SKM-1 (cell line): ENCODE results near the gene PTPRD.

ENCODE experiments used
- DNase-seq: peaks from one replicate; lab custom pipeline; 2025; ENCODE audit not compliant: unreplicated experiment; lab: John Stamatoyannopoulos, UW

The PTPRD gene

DNA sequence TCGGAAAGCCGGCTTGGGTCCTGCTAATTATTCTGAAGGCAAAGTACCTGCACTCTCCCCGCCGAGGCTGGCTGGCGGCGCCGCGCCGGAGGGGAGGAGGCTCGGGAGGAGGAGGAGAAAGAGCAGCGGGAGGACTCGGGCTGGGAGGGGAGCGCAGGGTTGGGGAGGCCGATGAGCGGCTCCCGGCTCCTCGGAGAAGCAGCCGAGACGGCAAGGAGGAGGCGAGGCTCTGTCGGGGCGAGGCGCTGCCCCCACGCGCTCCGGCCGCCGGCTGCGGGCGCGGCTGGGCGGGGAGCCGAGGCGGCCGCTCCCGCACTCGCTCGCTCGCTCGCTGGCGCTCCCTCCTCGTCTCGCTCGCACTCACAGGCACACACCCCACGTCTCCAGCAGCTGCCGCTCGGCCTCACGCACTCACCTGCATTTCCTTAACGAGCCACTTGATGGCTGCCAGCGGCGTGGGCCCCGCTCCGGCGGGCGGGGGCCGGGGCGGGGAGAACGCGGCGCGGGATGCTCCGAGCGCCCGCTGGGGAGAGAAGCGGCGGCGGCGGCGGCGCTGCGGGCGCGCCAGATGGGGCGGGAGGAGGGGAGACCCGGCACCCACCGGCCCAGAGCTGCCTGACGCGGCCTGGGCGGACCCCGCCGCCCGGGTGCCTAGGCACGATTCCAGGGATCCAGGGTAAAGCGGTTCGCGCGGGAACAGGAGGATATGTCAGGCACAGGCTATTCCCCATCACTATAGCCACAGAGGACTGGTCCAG lies at the start of gene PTPRD:
Gene PTPRD (minus strand): TSS at position 362 of the 758 bp plus-strand sequence.
- no peak for DNase-seq

DNA sequence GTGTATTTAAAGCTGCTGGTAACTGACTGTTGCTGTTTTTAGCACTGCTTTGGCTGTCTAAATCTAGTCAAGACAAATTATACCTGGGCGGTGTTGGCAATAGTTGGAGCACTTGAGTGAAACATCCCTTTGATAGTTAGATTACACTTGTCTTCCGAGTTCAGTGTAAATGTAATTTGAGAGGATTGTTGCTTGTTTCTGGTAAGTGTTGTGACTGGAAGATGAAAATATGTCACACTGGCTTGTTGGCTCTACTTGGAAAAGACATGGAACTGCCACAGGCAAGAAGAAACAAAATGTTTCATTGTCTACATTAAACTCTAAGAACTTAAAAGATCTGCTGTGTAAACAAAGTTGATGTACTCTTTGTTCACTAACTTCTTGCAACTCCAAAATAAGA lies 49.2 kb upstream of the PTPRD start:
- DNase-seq = no peak

DNA sequence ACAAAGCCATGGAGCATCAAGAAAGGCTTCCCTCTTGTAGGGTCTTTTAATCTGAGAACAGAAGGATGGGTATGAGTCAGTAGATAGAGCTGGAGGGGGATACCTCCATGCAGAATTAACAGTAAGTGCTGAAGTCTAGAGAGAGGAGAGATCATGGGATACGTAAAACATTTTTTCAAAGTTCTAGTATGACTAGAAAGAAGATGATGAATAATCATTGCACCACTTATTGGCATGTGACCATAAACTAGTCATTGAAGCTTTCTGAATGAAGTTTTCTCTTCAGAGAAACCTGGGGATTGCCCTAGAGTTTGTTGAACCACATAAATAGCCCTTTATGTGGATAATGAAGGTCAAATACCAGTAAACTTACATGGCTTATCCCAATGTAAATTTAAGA lies 48.6 kb upstream of the PTPRD start:
- DNase-seq = no peak

DNA sequence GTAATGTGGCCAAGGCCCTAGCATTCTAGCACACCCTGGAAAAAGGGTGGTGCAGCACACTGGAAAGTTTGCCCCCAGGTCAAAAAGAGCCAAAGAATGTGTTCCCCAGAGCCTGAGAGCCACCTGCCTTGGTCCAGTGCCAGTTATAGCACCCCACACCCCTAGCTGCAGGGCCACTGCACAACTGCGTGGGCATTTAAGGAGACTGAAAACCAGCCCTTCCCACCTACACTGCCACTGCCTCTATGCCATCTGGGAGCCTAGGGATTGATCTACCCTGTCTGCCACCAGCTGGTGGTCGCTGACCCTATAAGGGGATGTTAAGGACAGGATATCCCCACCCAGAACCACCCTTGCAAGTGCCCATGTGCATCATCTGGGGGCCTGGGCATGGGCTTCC lies 38.2 kb upstream of the PTPRD start:
- DNase-seq = no peak

DNA sequence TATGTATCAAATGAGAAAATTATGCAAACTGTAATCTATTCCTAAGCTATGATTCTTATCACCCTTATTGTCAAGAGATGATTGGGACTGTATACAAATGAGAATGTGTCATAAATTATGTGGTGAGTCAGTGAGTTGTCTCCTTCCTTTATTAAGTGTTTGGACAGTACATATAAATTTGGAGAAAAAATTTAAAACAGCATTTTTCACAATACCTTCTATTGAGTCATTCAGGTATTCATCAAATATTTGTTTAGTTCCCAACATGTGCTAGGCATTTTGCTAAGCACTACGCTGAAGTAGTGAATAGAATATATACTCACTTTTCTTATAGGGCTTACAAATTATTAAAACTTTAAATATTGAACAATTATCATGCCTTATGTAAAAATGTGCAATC lies 36.3 kb upstream of the PTPRD start:
- no peak for DNase-seq

DNA sequence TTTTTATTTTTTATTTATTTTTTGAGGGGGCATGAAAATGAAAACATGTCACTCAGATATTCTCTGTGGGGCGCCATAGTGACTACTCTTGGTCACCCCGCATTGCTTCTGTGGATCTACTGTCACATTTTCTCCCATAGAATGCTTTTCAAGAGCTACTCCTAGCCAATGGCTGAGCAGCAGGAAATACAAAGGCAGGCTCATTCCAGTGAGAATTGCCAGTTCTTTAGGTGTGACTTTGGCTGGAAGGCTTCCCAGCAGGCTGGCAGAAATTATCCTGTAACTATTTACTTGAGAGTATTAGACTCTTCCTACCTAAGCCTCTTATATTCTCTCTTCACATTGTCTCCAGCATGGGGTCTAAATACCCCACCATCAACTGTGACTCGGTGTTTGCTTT lies 21.0 kb upstream of the PTPRD start:
- DNase-seq = no peak

DNA sequence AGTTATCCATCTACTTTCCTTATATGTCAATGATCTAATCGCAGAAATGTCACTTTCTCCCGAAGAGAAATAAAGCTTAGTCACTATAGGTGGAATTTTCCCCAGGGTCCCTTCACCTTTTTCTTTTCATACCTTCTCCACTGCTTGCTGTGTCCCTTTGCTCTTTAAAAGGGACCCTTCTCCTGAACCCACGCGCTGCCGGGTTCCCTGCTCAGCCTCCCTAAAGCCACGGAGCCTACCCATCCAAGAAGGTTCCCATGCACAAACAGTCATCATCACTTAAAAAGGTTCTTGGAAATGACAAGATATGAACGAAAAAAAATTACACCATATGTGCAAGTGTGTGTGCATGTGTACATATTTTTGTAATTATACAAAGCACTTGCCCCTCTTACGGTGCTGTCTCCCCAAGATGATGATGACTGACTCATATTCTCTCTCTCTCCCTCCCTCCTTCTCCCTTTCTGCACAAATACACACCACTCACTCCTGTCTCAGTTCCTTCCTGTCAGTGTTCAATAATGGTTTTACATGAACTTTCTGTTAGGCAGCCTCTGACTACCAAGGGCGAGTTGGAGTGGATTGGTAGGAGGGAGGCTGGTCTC lies 1.5 kb upstream of the PTPRD start:
- DNase-seq = no peak

DNA sequence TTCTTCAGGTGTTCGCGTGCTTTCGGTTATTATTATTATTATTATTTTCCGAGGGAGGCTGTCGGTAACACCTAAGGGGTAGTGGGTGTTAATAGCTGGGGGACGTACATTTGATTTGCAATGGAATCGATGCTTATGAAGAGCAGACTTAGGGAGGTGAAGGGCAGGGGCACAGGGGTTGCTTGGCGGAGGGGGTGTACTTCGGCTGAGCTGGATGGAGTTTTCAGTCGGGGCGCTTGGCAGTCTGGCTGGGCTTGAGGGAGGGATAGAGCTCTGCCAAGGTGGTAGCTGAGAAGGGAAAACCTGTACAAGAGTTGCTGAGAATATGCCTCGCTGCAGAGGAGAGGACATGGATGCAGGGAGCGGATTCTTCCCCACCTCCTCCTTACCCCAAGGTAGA lies 617 bp upstream of the PTPRD start:
- DNase-seq = no peak

DNA sequence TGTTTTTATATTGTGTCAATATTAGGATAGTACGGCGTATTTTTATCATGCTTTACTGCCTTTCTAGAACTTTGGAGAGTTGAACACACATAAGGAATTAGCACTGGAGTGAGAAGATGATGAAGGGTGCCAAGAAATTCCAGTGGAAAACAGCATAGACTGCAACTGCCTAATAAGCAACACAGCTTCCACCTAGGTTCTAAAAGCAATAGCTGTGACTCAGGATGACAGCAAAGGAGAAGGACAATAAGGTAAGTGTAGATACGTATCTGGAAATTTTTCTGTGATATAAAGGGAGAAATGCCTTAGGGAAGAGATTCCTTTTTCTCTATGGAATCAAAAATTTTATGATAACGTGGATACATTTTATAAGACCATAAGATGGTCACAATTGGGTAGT lies 7.4 kb downstream of the PTPRD start:
- no peak for DNase-seq

DNA sequence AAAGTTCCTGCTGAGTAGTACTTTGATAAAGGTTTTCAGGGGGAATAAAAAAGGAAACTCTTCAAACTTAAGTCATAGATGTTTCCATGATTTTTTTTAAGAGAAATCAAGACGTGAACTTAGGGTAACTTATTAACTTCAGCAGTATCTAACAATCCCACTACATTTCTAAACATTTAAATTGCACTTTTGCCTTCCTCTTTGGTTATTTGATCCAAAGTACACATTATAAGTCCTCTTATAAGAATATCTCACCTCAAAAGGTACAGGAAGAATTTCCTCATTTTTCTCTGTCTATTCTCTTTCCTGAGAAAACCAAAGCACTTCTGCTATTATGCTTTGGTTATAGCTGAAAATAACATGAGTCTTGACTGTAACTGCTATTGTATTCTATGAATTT lies 7.9 kb downstream of the PTPRD start:
- DNase-seq = no peak

DNA sequence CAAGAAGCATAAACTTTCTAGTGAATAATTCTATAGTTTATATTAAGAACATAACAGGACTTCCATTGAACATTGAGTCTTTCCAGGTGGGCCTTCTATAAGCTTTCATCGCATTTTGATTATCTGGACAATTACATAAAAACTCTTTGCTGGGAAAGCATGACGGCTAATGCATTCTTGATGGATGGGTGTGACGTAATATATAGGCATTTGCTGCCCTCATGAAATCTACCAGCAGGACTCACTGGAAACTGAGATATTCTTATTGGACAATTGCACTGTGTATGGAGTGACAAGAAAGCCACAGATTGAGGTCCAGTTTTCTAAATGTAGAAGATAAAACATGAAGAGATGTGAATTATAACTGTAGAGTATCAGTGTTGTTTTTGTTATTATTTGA lies 15.0 kb downstream of the PTPRD start:
- DNase-seq = no peak

DNA sequence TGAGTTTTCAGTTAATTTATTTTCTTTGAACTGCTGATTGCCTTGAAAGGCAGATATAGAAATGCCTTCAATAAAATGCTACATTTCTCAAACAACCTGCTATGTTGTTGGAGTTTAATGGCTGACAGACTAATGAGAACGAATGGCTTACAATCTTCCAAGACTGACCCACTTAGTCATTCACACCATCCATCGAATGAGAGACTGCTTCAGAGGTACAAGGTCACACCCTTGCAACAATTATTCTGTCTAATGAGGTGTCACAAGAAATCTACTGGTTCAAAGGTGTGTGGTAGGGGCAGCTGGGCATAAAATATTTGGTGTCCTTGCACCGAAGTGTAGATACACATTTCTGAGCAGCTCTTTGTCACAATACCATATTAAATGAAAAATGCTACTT lies 18.3 kb downstream of the PTPRD start:
- DNase-seq = no peak

DNA sequence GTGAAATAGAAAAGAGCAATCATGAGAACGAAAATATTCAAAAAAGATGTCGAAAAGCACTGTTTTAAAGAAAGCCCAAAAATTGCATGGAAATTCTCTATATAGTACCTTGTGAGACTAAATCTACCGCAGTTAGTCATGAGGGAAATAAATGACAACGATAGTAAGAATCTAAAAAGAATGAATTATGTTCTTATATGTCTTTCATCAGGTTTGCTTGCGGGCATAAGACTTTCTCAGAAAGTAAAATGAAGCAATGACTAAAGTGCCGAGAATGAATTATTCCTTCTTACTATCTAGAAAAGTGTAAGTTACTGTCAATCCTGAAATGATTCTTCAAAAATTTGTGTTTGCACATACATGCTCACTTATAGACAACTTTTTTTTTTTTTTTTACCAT lies 26.4 kb downstream of the PTPRD start:
- no peak for DNase-seq

DNA sequence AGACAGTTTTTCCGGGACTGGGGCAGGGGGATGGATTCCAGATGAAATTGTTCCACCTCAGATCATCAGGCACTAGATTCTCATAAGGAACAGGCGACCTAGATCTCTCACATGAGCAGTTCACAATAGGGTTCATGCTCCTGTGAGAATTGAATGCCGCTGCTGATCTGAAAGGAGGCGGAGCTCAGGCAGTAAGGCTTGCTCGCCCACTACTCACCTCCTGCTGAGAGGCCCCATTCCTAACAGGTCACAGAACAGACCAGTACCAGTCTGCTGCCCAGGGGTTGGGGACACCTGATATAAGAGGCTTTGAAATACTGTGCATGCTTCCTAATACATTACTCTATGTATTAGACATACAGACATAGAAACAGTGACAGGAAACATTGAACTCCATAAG lies 41.1 kb downstream of the PTPRD start:
- no peak for DNase-seq

DNA sequence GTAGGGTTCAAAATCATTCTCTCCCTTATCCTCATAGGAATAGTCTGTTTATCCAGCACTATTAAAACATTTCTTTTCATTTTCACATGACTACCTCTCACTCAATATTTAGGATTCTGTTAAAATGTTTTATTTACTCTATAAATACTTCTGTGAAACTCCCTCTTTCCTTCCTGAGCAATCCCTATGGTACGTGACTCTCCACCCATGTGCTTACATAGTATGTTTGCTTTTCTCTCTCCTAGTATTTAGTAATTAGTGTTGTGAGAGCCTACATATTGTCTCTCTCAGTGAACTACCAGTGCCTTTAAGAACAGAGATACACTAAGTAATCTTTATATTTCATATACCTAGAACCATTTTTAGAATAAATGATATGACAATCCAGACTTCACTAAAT lies 46.0 kb downstream of the PTPRD start:
- DNase-seq = no peak

DNA sequence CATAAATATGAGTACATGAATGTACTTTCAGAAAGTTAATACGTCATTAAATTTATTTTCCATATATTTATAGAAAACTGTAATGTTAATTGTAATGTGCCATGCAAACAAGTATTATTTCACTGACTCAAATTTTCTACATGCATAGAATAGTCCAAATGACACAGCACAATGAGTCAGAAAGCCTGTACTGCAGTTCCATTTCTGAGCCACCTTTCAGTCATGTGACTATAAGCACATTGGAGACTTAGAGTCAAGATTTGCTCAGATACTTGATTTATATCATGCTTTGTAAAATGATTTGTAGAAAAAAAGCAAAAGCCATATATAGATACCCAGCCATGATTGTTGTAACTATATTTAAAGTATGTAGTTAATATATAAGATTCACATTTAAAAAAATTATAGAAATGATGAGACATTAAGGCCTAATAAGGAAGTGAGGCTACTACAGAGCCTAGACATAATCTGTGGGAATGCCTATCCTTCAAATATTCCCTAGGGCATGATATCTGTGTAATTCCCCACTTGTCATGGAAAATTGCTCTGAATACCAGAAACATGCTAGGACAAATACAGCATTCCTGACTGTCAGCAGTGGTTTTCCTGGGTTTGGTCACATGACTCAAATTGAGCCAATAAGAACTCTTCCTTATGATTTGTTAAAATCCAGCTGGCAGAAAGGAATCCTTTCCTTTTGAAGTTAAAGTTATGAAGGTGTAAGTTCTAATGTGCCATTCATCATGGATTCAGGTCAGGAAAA lies 50.0 kb downstream of the PTPRD start:
- DNase-seq = no peak

DNA sequence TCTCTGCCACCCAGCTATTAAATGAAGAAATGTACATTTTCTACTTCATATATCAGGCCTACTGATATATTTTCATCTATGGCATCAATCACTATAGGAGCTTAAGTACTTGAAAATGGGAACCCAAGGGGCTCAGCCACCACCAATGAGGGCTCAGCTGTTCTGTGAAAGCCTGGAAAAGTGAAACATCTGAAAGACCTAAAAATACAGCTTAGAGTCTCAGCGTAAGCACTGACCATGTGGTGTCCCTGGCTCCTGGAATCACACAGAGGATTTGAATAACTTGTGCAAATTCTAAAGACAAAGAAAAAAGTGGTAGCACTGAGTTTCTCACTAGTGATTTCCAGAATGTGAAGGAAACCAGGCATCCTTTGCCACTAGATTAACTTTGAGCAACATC lies 64.5 kb downstream of the PTPRD start:
- DNase-seq = no peak

DNA sequence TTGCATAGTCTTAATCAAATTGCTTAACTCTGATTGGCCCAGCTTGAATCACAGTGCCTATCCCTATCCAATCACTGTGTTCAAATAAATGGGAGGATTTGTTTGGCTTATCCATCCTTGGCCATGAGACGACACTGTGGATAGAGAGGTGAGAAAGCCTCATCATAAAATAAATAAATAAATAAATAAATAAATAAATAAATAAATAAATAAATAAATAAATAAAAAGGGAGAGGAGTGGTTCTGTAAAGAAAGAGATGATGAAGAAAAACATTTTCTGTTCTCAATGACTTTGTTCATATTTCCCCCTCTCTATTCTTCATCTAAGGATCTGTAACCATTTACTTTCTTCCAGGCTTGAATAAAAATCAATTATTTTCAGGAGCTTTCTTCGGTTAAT lies 74.7 kb downstream of the PTPRD start:
- DNase-seq = no peak

DNA sequence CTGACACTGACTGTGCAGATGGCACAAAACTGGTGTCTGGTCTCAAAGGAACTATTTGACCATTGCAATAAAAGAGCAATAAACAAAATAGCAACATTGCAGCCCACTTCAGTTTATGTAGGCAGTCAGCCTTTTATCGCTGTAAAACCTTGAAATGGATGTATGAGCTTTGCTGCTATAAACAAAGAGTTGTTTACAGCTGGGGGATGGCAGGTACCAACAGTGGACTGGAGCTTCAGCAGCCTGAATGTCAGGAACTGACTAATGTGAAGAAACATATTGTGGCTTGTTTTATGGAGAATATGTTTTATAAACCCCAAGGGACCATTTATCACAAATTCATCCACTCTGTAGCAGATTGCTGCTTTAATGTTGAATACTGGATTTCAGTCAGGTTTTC lies 78.0 kb downstream of the PTPRD start:
- no peak for DNase-seq

DNA sequence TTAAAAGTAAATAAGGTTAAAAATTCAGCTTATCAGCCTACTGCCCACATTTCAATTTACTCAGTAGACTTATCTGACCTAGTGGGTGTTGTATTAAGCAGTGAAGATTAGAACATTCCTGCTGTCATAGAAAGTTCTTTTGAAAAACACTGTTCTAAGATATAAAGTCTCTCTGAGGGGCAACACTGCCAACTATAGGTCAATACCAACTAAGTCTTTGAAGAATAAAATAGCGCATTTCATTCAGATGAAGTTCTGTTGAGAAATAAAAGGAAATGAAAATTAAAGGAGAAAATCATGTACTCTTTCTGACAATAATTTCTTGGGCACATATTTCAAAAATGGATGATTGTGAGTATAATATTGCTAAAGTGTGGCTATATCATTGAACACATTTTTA lies 86.8 kb downstream of the PTPRD start:
- no peak for DNase-seq

DNA sequence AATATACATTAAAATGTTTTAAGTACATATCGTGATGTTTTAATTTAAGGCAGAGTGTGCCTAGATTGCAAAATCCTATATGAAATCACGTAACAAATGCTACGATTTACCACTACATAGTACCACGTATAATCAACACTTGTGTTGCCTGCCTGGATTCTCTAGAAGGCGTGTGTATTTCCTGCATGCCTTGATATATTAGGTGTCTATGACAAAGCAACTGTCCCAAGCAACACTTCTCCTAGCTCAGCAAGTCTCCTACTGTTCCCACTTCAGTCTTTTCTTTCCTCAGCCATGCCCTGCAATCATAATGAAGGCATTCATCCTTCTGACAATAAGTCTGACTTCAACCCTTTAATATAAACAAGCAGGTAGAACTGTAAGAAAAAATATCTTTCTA lies 89.6 kb downstream of the PTPRD start:
- DNase-seq = no peak

DNA sequence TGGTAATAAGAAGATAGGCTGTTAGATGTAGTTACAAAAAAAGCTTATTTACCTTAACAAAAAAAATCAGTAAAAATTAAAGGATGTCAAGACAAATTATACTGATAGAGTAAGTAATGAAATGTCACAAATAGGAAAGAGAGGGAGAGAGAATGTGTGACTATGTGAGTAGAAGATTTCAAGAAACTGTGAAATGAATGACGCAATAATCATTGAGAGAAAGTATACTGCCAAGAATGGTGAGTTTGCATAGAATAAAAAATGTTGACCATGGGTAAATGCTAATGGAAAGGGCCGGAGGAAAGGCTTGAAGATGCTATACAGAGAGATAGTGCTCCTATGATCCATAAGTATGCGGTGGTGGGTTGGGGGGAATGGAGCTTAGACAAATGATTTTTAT lies 100.7 kb downstream of the PTPRD start:
- no peak for DNase-seq
